Ishikawa (cell line): Measurements from ENCODE around the gene ABCG1.

Source experiments
- MAX ChIP-seq: IDR thresholded peaks from 2 replicates; pipeline ENCODE4 v1.6.1; 2012
- REST ChIP-seq: IDR thresholded peaks from 2 replicates; pipeline ENCODE4 v1.6.1; 2012; ENCODE audit warnings: low read depth, mild to moderate bottlenecking

- TF ChIP-seq MAX: no peak
- no peak for TF ChIP-seq REST
Observed at GRCh38 chr21:42314616-42315295, 95.8 kb downstream of the ABCG1 start.
